ENCODE data around the gene PARD3.

Gene PARD3

DNA sequence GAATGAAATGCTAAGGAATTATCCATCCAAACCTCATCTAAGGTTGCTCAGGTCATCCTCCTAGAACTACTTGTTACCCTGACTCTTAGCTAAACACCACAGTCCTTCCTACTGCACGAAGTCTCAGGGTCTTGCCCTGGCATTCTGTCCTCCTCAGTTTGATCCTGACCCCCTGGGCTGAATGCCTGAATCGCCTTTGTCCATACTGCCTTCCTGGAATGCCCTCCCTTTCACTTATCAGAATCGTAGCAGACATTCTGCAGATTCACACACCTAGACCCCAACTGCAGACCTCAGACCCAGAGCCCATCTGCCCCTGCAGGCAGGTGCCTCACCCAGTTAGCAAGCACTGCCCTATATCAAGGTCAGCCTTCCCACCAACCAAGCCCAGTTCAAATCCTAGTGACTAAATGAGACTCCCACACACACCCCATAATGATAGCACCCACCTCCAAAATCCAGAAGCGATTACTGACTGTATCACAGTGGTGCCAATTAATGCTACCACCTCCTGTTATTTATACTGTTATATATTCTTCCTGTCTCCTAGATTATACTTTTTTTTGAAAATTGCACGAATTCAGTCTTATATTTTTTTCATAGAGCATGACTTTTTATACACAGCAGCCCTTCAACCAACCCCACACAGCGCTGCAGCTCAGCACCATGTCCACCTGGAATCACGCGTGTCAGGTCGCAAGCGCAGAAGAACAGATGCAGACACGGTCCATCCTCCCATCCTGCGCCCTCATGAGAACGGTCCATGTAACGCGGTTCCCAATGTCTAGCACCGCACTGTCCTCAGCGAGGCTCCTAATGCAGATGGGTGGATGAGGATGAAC is 3.7 kb downstream of the PARD3 start:
- no peak overlapping the region for H3K27ac ChIP-seq (ENCODE audit: low read length)
- H3K4me3 ChIP-seq (ENCODE audit: low read depth in 1 of 2, low read length in 2 of 2), result no peak overlapping the region
- H3K36me3 ChIP-seq (ENCODE audit: control insufficient read depth in 1 of 2, insufficient read depth in 2 of 2, low read length in 2 of 2), result no peaks in the 10 kb centered on the region
- H3K4me1 ChIP-seq (ENCODE audit: control insufficient read depth in 1 of 2, insufficient read depth in 2 of 2, low read length in 2 of 2), result peaks cover 0 to 19% of the 10 kb centered on the region in 2 donors
- H3K9me3 ChIP-seq (ENCODE audit: control insufficient read depth in 1 of 2, low read length in 2 of 2), result no peaks in the 10 kb centered on the region
- no peaks in the 10 kb centered on the region for H3K27me3 ChIP-seq (ENCODE audit: low read depth, low read length)

DNA sequence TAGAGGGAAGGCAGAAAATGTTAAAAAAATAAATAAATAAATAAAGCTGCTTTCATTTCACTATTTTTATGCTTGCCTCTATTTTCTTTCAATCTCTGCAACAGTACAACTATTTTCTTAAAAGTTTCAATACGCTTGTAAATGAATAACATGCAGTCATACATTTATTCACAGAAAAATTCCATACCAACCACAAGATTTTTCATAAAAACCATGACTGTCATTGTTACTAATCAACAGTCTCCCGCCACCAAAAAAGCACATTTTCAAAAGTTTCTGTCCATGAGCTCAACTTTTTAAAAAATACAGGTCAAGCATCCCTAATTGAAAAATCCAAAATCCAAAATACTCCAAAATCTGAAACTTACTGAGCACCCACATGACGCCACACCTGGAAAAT is 5.3 kb downstream of the PARD3 start:
- no peak overlapping the region for H3K27ac ChIP-seq (ENCODE audit: low read length)
- no peaks in the 10 kb centered on the region for H3K36me3 ChIP-seq (ENCODE audit: control insufficient read depth in 1 of 2, insufficient read depth in 2 of 2, low read length in 2 of 2)
- H3K27me3 ChIP-seq (ENCODE audit: low read depth, low read length), result no peaks in the 10 kb centered on the region
- H3K4me1 ChIP-seq (ENCODE audit: control insufficient read depth in 1 of 2, insufficient read depth in 2 of 2, low read length in 2 of 2), result peaks cover 0 to 19% of the 10 kb centered on the region in 2 donors
- no peaks in the 10 kb centered on the region for H3K9me3 ChIP-seq (ENCODE audit: control insufficient read depth in 1 of 2, low read length in 2 of 2)
- H3K4me3 ChIP-seq (ENCODE audit: low read depth in 1 of 2, low read length in 2 of 2), result no peak overlapping the region

DNA sequence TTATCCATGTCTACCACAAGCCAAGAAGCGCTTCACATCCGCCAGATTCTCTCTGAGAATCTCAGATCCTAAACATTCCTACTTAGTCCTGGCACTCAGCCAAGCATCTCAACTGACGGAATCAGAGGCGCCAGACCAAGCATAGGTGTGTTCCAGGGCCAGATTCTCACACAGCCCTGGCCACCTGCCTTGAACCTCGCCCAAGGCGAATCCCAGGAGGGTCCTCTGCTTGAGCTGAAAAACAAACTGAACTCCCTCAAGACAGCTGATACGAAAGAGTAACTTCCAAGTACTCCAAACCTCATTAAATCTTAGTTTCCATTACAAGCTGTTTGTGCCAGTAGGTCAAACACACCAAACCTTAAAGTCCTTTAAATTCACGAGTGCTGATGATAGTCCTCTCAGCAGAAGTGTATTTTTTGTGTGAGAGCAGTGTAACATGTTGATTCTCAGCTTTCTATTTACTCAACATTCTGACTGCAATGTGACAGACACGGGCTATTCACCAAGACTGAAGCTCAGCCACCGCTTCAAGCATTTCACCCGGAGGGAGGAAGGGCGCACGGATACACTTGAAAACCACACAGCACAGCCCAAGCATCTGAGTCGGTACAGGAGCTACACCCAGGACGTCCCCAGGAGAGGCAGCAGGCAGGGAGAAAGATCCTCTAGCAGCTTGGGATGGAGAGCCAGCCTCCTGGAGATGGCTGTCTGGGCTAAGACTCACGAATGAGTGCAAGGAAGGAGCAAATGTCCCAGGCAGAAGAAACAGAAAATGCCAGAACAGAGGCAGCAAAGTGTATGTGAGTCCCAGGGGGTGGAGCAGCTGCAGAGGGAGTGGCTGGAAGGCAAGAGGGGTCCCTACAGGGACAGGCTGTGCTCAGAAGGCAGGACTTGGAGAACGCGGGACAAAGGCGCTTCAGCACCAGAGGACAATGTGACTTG is 6.0 kb downstream of the PARD3 start:
- H3K27me3 ChIP-seq (ENCODE audit: low read depth, low read length), result no peaks in the 10 kb centered on the region
- peak overlapping the region; percentile 25 for H3K27ac ChIP-seq (ENCODE audit: low read length)
- H3K9me3 ChIP-seq (ENCODE audit: control insufficient read depth in 1 of 2, low read length in 2 of 2), result no peaks in the 10 kb centered on the region
- no peaks in the 10 kb centered on the region for H3K36me3 ChIP-seq (ENCODE audit: control insufficient read depth in 1 of 2, insufficient read depth in 2 of 2, low read length in 2 of 2)
- H3K4me3 ChIP-seq (ENCODE audit: low read depth in 1 of 2, low read length in 2 of 2), result peak overlapping the region; percentile 20 to 52
- H3K4me1 ChIP-seq (ENCODE audit: control insufficient read depth in 1 of 2, insufficient read depth in 2 of 2, low read length in 2 of 2), result peaks cover 0 to 19% of the 10 kb centered on the region in 2 donors

DNA sequence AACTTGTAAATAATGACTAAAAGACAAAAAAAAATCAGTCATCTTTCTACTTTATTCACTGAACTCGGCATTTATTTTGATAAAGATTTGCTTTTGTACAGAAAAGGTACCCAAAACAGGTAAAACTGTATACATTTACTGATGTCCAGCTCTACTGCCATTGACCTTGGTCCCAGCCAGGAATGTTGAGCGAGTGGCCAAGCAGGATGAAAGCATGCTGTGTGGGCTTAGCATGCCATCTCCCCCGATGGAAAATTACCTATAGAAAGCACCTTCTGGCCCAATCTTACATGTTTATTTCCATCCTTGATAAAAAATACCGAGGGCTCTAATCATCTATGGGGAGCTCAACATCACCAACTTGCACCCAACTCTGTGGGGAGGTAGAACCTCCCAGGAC is 6.8 kb downstream of the PARD3 start:
- H3K27me3 ChIP-seq (ENCODE audit: low read depth, low read length), result no peaks in the 10 kb centered on the region
- peaks cover 0 to 19% of the 10 kb centered on the region in 2 donors for H3K4me1 ChIP-seq (ENCODE audit: control insufficient read depth in 1 of 2, insufficient read depth in 2 of 2, low read length in 2 of 2)
- H3K4me3 ChIP-seq (ENCODE audit: low read depth in 1 of 2, low read length in 2 of 2), result no peak overlapping the region
- H3K36me3 ChIP-seq (ENCODE audit: control insufficient read depth in 1 of 2, insufficient read depth in 2 of 2, low read length in 2 of 2), result no peaks in the 10 kb centered on the region
- H3K27ac ChIP-seq (ENCODE audit: low read length), result no peak overlapping the region
- no peaks in the 10 kb centered on the region for H3K9me3 ChIP-seq (ENCODE audit: control insufficient read depth in 1 of 2, low read length in 2 of 2)

DNA sequence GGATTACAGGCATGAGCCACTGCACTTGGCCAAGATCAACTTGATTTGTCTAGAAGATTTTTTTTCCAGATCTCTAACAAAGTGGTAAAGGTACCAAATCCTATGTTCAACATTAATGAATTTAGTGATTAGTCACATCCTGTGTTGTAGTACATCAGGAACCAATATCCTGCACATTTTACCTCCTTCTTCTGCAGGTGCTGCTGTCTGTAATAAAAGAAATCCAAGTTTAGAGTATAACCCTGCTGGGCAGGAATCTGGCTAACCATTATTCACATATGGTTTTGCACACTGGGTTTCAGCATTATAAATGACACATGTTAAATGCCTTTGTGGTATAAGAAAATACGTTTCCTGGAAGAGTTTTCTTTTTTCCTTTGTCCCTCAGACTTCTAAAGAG is 10.8 kb downstream of the PARD3 start:
- Histone ChIP-seq H3K27ac (ENCODE audit: low read length) (no peak overlapping the region), H3K4me3 (ENCODE audit: low read depth in 1 of 2, low read length in 2 of 2) (no peak overlapping the region), H3K9me3 (ENCODE audit: control insufficient read depth in 1 of 2, low read length in 2 of 2) (no peaks in the 10 kb centered on the region), H3K4me1 (ENCODE audit: control insufficient read depth in 1 of 2, insufficient read depth in 2 of 2, low read length in 2 of 2) (peaks cover 6 to 16% of the 10 kb centered on the region in 2 donors), H3K36me3 (ENCODE audit: control insufficient read depth in 1 of 2, insufficient read depth in 2 of 2, low read length in 2 of 2) (no peaks in the 10 kb centered on the region), H3K27me3 (ENCODE audit: low read depth, low read length) (no peaks in the 10 kb centered on the region)

DNA sequence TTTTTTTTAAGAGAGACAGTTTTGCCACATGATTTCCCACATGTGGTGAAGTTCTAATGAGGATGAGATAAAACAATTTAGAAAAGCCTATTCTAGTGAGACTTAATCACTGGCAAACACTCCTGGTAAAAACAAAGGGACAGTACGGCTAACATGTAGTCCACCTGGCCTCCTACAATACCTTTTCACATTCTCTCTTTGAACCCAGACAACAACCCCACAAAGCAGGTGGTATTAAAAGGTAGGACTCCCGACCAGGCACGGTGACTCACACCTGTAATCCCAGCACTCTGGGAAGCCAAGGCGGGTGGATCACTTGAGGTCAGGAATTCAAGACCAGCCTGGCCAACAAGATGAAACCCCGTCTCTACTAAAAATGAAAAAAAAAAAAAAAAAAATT is 12.4 kb downstream of the PARD3 start:
- Histone ChIP-seq H3K27me3 (ENCODE audit: low read depth, low read length) (no peaks in the 10 kb centered on the region), H3K27ac (ENCODE audit: low read length) (no peak overlapping the region), H3K4me3 (ENCODE audit: low read depth in 1 of 2, low read length in 2 of 2) (no peak overlapping the region), H3K9me3 (ENCODE audit: control insufficient read depth in 1 of 2, low read length in 2 of 2) (no peaks in the 10 kb centered on the region), H3K4me1 (ENCODE audit: control insufficient read depth in 1 of 2, insufficient read depth in 2 of 2, low read length in 2 of 2) (peaks cover 6 to 13% of the 10 kb centered on the region in 2 donors), H3K36me3 (ENCODE audit: control insufficient read depth in 1 of 2, insufficient read depth in 2 of 2, low read length in 2 of 2) (no peaks in the 10 kb centered on the region)

DNA sequence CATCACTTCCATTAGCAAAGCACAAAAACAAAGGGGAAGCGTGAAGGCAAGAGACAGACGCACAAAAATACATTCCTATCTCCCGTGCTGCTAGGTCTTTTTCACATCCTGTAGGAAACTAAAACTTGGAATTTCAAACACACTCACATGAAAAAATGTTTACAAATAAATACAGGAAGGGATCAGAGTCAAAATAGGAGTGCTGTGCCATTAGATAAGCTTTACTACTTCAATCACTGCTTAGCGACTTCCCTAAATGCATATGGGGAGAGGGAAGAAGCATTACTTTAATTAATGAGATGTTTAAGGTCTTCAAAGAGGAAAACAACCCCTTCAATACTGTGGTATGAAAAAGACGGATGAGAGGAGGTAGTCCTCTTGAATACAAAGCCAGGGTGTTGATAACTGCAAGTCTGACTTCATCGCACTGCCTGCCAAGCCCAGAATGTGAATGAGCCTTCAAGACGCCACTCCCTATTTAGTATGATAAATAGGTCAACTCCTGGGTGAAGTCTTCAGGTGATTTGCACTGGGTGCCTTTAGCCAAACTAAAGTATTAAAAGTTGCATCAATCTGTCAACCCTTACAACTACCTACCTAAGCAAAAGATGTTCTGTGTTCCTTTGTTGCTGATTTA is 13.9 kb downstream of the PARD3 start:
- Histone ChIP-seq H3K9me3 (ENCODE audit: control insufficient read depth in 1 of 2, low read length in 2 of 2) (no peaks in the 10 kb centered on the region), H3K36me3 (ENCODE audit: control insufficient read depth in 1 of 2, insufficient read depth in 2 of 2, low read length in 2 of 2) (peaks cover 0 to 4% of the 10 kb centered on the region in 2 donors), H3K4me3 (ENCODE audit: low read depth in 1 of 2, low read length in 2 of 2) (peak overlapping the region in 1 of 2 donors; percentile 6), H3K4me1 (ENCODE audit: control insufficient read depth in 1 of 2, insufficient read depth in 2 of 2, low read length in 2 of 2) (peaks cover 6 to 13% of the 10 kb centered on the region in 2 donors), H3K27me3 (ENCODE audit: low read depth, low read length) (no peaks in the 10 kb centered on the region), H3K27ac (ENCODE audit: low read length) (no peak overlapping the region)

DNA sequence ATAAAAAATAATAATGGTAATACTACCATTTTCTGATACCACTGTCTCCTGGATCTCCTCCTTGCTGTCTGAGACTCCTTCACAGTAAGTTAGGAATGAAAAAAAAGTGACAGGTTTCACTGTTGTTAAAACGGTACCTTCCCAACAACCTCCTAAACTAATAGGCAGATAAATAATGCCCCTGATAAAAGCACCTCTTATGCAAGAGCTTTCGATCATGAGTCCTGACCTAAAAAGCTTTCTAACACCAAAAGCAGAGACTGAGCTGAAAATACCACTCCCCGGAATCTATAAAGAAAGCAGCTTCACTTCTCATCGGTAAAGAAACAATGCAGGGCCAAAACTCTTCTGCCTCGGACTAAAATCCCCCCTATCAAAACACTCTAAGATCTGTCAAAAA is 14.5 kb downstream of the PARD3 start:
- H3K4me1 ChIP-seq (ENCODE audit: control insufficient read depth in 1 of 2, insufficient read depth in 2 of 2, low read length in 2 of 2), result peaks cover 6 to 13% of the 10 kb centered on the region in 2 donors
- H3K27me3 ChIP-seq (ENCODE audit: low read depth, low read length), result no peaks in the 10 kb centered on the region
- H3K9me3 ChIP-seq (ENCODE audit: control insufficient read depth in 1 of 2, low read length in 2 of 2), result no peaks in the 10 kb centered on the region
- H3K36me3 ChIP-seq (ENCODE audit: control insufficient read depth in 1 of 2, insufficient read depth in 2 of 2, low read length in 2 of 2), result peaks cover 0 to 4% of the 10 kb centered on the region in 2 donors
- peak overlapping the region; percentile 9 for H3K27ac ChIP-seq (ENCODE audit: low read length)
- H3K4me3 ChIP-seq (ENCODE audit: low read depth in 1 of 2, low read length in 2 of 2), result peak overlapping the region in 1 of 2 donors; percentile 6

DNA sequence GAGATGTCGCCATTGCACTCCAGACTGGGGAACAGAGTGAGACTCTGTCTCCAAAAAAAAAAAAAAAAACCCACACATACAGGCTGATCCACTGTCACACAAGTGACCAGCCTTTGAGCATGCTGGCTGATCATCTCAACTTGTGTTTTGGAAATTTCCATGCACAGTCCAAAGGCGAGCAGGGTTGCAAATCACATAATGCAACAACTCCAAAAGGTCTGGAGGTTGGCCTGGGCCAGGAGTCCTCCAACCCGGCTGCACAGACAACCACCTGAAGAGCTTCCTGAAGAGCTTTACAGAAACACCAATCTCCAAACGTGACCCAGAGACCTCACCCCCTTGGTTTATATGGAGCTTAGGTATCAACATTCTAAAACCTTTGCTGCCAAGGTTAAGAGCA is 16.4 kb downstream of the PARD3 start:
- peaks cover 0 to 4% of the 10 kb centered on the region in 2 donors for H3K36me3 ChIP-seq (ENCODE audit: control insufficient read depth in 1 of 2, insufficient read depth in 2 of 2, low read length in 2 of 2)
- no peaks in the 10 kb centered on the region for H3K9me3 ChIP-seq (ENCODE audit: control insufficient read depth in 1 of 2, low read length in 2 of 2)
- no peaks in the 10 kb centered on the region for H3K27me3 ChIP-seq (ENCODE audit: low read depth, low read length)

DNA sequence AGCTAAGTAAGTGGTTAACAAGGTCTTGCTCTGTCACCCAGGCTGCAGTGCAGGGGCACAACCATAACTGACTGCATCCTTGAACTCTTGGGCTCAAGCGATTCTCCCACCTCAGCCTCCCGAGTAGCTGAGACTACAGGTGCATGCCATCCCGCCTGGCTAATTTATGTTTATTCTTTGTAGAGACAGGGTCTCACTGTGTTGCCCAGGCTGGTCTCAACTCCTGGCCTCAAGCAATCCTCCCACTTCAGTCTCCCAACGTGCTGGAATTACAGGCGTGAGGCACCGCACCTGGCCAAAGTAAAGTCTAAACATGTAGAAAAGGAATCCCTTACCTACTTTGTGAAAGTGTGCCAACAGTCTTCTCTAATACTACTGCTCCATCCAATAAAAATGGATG is 17.9 kb downstream of the PARD3 start:
- Histone ChIP-seq H3K4me1 (ENCODE audit: control insufficient read depth in 1 of 2, insufficient read depth in 2 of 2, low read length in 2 of 2) (peaks cover 6 to 22% of the 10 kb centered on the region in 2 donors), H3K27ac (ENCODE audit: low read length) (no peak overlapping the region), H3K4me3 (ENCODE audit: low read depth in 1 of 2, low read length in 2 of 2) (no peak overlapping the region), H3K27me3 (ENCODE audit: low read depth, low read length) (no peaks in the 10 kb centered on the region), H3K36me3 (ENCODE audit: control insufficient read depth in 1 of 2, insufficient read depth in 2 of 2, low read length in 2 of 2) (peaks cover 0 to 4% of the 10 kb centered on the region in 2 donors), H3K9me3 (ENCODE audit: control insufficient read depth in 1 of 2, low read length in 2 of 2) (no peaks in the 10 kb centered on the region)

More for the DNA sequence above, 16.4 kb downstream of the PARD3 start:
- peaks cover 6 to 13% of the 10 kb centered on the region in 2 donors for H3K4me1 ChIP-seq (ENCODE audit: control insufficient read depth in 1 of 2, insufficient read depth in 2 of 2, low read length in 2 of 2)
- no peak overlapping the region for H3K27ac ChIP-seq (ENCODE audit: low read length)
- no peak overlapping the region for H3K4me3 ChIP-seq (ENCODE audit: low read depth in 1 of 2, low read length in 2 of 2)

DNA sequence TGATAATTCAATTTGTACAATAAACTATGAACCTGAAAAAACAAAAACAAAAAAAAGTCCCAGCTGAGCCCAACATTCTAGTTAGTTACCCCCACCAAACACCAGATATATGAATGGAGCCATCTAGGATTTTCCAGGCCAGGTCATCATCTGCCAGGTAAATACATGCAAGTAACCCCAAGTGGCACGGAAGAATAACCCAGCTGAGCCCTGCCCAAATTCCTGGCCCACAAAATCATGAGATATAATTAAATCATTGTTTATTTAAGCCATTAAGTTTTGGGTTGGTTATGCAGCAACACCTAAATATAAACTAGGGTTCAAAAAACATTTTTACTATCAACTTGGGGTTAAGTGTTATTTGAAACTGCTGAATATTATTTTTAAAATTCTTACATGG is 19.0 kb downstream of the PARD3 start:
- no peaks in the 10 kb centered on the region for H3K27me3 ChIP-seq (ENCODE audit: low read depth, low read length)
- no peaks in the 10 kb centered on the region for H3K9me3 ChIP-seq (ENCODE audit: control insufficient read depth in 1 of 2, low read length in 2 of 2)
- H3K36me3 ChIP-seq (ENCODE audit: control insufficient read depth in 1 of 2, insufficient read depth in 2 of 2, low read length in 2 of 2), result peaks cover 0 to 4% of the 10 kb centered on the region in 2 donors
- H3K4me1 ChIP-seq (ENCODE audit: control insufficient read depth in 1 of 2, insufficient read depth in 2 of 2, low read length in 2 of 2), result peaks cover 4 to 20% of the 10 kb centered on the region in 2 donors
- no peak overlapping the region for H3K27ac ChIP-seq (ENCODE audit: low read length)
- H3K4me3 ChIP-seq (ENCODE audit: low read depth in 1 of 2, low read length in 2 of 2), result no peak overlapping the region

Data from muscle layer of duodenum (tissue), 2 donors.